NOMO-1 (cell line): ENCODE measurements around the gene EIF2B2.

Source experiments
- DNase-seq, 2 experiments: peaks; one replicate each; lab custom pipeline; 2025; ENCODE audit not compliant: unreplicated experiment in 2 of 2; lab: John Stamatoyannopoulos, UW

The EIF2B2 gene

DNA sequence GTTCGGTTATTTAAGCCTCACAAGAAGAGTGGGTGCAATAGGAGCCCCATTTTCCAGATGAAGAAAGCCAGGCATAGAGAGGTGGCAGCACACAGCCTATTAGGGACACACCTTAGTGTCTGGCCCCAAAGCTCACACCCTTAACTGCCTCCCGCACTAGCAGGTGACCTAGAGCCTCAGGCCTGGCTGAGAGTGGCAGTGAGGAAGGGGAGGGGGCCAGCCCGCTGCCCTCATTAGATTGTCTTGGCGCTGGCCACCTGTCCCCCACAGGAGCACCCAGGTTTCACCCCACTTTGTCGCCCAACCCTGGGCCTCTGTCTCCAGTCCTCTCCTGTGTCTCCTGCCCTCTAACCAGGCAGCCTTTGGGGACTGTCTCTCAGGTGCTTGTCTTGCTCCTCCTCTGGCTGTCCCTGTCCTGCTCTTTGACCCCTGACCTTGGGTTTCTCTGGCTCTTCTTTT lies 28.8 kb upstream of the EIF2B2 start:
- DNase-seq: no peak

GRCh38 chr14:74974364-74975058 lies 28.2 kb upstream of the EIF2B2 start:
- no peak for DNase-seq

- DNase-seq: no peak
Observed at GRCh38 chr14:74975059-74975810, 27.5 kb upstream of the EIF2B2 start.

DNA sequence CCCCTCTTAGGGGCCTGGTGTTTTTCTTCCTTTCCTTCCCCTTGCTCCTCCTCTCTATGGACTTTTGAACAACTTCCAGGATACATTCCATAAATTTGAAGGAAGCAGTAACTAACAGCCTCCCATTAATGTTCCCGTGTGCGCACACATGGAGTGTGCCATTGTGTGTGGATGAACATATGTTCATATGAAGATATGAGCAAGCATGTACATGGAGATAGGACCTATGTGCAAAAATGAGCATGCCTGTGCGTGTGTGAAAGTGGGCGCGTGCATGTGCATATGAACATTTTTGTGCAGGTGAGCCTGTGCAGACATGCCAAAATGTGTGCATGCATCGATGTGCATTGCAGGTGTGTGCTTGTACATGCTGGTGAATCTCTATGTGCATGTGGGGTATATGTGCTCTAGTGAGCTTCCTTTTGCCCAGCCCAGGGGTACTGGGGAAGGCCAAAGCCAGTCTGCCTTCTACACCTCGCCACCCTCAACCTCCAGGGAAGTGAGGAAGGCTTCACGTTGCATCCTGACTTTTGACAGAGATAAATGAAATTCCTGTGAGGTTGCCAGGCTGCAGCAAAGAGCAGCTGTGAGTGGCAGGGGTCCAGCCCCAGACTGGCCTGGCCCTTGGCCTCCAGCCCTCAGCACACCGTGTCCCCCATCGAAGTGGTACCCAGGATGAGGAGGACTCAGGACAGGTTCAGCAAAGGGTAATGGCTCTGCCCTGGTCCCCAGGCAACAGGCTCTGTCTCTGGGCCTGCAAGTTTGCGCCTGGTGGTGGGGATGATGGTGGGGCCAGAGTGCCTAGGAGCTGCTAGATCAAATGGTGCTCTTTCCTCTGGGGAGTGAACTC lies 26.2 kb upstream of the EIF2B2 start:
- DNase-seq: no peak

DNA sequence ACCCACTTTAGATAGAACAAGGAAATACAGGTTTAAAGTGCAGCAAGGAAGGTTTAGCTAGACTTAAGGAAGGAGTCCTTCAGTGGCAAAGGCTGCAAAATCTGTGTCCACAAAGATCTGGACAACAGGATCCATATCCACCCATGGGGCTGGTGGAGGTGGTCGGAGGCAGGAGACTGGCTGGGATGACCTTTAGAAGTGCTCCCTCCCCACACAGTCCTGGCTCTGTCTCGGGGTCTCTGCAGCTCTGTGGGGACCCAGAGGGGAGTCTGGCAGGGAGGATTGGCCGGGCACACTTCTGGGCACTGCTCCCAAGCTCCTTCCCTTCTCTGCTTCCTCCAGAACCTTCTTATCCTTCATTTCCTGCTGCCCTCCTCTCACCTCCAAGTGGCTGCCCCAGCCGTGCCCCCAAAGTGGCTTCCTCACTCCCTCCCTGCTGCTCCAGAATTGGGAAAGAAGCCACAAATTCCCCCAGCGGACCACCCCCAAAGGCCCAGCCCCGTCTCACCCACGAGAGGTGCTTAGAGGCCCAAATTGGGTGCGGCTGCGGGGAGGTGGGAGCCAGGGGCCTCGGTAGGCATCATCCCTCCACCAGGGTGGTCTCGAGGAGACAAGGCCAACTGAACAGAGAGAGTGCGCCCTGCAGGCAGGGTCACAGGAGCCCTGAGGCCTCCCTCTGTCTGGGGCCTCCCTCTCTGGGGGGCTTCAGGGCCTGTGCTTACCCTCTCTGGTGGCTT lies 25.4 kb upstream of the EIF2B2 start:
- DNase-seq: no peak

GRCh38 chr14:74977901-74978385 lies 24.8 kb upstream of the EIF2B2 start:
- no peak for DNase-seq

DNA sequence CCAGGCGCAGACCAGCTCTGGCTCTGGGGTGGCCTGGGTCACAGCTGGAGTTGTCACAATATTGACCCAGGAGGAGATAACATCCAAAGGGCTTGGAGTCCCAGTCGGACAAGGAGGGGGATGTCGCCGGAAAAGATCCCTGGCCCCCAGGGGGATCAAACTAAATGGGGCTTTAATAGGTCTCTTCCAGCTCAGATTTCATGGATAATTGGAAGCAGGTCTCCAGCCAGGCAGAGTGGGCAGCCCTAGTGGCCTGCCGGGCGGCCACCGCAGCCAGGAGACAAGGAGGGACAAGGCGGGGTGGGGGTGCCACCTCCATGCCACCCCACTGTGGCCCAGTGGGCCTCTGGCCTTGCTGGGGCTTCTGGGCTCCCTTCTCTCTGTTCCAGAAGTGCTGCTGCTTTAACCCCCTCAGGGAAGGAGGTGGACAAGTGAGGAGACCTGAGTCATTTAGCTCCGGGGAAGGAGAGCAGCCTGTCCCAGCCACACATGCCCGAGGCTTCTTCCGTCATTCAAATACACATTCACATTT lies 24.2 kb upstream of the EIF2B2 start:
- no peak for DNase-seq

DNA sequence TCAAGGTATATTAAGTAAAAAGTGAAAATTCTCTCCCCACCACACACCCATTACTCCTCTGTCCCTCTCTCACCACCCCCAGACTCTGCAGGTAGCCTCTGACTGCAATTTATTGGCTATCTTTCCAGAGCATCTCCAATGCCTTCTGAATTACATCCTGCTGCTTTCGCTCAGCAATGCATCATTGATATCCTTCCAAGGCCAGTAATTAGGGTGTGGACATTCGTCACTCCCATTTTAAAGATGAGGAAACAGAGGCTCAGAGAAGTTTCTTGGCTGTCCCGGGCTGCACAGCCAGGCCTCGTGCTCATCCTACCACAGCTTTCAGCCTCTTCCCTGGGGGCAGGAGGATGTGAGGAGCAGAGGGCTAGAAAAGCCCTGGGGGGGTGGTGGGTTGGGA lies 23.7 kb upstream of the EIF2B2 start:
- DNase-seq: no peak

DNA sequence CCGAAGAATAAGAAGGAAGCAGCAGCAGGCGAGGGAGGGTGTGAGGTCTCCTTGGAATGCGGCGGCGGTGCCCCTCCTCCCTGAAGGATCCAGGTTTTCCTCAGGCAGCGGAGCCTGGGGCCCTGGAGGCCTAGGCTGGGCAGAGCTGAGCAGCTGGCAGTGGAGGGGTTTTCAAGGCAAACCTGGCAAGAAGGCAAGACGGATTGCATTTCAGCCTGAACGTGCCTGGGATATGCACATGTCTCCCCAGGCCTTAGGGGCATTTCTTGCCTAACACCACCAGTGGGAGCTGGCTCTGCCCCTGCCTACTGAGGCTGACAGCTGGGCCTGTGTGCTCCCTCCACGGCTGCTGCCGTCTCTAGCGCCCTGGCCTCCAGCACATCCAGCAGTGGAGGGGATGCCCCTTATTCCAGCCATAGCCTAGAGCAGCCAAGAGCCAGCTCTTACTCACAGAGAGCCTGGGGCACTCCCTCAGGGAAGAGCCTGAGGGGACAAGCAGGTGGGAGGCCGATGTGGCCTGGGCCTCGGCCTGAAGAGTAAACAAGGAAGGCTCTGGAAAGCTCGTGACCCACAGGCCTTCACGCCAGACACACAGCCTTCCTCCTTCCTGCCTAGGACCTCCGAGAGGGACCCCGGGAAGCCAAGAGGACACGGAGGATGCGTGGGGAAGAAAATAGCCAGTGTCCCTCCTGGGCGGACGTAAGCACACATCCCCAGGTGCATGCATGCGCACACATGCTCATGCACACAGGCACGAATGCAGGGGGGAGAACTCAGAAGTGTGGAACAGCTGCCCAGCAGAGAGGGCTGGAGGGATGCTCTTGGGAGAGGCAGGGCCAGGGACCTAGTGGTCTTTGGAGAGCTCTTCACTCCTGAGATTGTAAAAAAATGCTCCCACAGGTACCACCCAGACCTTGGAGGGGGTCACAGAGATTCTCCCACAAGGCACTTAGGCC lies 23.0 kb upstream of the EIF2B2 start:
- DNase-seq: no peak

DNA sequence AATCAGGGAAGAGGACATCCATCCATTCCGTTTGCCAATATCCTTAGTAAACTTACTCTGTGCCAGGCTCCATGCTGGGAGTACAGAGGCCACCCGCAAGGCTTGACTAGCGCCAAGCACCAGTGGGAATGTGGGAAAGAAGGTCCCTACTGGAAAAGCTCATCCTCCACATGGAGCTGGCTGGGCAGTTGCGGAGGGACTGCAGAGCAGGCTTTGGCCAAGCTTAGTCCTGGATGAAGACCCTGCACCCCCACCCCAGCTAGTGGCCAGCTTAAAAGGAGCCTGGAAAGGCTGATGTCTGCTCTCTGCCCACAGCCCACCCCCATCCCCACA lies 22.4 kb upstream of the EIF2B2 start:
- no peak for DNase-seq

DNA sequence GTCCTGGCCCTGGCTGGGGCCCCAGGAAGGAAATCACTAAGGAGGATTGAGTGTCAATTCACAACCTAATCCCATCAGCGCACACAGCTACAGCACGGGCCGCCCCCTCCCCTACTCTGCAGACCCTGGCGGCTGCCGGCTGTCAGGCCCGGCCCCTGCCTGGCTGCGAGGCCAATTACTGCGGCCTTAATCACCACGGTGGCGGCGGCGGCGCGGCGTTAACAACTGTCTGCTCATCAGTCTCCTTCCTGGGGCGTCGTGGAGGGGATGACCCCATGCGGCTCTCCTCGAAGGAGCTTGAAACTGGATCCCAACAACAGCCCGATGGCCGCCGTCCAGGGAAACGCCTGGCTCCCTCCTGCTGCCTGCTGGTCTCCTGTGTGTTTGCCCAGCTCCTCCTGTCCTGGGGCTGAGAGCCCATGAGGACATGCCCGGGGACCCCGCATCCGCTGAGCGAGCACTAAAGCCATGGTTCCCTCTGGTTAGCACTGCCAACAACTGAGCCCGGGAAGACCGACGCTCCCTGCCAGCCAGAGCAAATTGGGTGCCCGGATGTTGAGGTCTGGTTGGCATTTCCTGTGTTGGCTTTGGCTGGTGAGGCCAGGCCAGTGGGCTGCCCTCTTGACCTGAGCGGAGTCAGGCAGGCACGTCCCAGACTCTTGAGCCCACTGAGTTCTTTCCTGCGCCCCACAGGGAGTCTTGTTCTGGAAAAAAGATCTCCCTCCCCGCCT lies 21.8 kb upstream of the EIF2B2 start:
- DNase-seq: no peak

- no peak for DNase-seq
Observed at GRCh38 chr14:74981462-74981782, 21.3 kb upstream of the EIF2B2 start.

DNA sequence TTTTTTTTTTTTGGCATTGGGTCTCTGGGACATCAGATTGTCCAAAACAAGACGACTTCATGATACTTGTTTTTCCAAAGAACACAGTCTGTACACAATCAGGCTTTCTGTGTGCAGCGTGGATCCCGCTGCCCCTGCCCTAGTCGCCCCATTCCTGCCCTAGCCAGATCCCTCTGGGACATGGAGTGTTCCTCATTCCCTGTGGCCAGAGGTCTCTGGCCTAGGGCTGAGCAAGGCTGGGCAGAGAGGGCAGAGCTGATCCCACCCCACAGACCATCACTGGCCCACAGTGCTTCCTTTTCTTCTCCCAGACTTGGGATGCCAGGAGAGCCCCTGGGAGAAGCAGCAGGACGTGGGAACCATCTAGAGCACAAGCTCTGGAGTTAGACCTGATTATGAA lies 20.9 kb upstream of the EIF2B2 start:
- no peak for DNase-seq

DNA sequence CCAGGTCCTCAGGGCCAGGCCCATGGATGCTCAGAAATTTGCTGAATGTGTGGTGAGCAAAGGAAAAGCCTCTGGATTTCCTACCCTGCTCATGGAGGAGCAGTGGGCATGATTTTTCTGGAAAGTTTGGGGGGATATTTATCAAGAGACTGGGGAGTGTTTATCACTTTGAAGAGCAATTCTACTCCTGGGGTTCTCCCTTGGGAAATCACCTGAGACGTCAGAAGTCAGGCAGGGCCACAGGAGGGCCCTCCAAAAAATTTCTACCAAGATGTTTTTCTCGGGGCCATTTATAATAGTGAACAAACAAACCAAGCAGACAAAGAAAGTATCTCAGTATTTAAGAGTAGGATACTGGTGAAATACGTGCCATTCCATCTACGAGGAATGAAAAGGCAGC lies 20.1 kb upstream of the EIF2B2 start:
- DNase-seq: no peak

GRCh38 chr14:74983343-74983742 lies 19.4 kb upstream of the EIF2B2 start:
- DNase-seq: no peak

DNA sequence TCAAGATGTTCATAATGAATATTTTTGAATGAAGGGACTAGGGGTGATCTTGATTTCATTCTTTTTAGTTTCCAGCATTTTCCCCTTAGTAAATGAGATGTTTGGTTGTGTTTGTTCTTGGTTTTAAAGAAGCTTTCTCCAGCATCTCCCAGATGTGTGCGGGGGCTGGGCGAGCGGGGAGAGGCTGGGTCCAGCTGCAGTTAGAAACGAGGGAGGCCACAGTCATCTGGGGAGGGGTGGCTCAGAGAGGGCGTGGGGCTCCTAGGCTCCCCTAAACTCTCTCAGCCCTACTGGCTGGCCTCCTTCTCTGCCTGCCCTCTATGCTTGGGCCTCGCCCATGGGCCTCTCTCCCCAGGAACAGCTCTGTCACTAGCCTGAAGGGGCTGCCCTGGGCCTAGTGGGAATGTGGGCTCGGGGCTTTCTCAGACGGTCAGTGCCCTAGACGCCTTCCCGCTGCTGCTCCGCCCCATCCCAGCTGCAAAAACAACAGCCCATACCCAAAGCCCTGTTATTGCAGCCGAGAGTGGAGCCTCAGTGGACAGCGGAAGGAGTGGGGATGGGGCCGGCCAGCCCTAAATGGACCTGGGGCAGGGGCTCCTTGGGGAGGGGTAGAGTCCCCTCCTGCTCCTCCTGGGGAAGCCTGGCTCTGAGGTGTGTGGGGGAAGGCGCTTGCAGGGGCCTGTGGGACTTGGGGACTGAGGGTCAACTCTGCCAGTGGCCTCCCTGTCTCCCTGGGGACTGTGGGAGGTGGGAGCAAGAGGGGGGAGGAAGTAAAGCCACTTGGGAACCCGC lies 18.3 kb upstream of the EIF2B2 start:
- DNase-seq: no peak

GRCh38 chr14:74985028-74985310 lies 17.8 kb upstream of the EIF2B2 start:
- no peak for DNase-seq

GRCh38 chr14:74985806-74986205 lies 16.9 kb upstream of the EIF2B2 start:
- no peak for DNase-seq
